Fibroblast of skin of right quadriceps (primary cell): ENCODE data around the gene PFKFB1.

Experiments
- DNase-seq: peaks from one replicate; pipeline ENCODE4 v3.0.0-alpha.2; 2013

PFKFB1 gene

GRCh38 chrX:54921427-54922021, 72.5 kb downstream of the PFKFB1 start:
- DNase-seq: peak; percentile 84

- peak; percentile 28 for DNase-seq
Observed at GRCh38 chrX:54920610-54921426, 73.2 kb downstream of the PFKFB1 start, which contains the start of gene TRO. Gene TRO (plus strand): TSS chrX:54920824. CDS start chrX:54922247, 1,423 bp downstream.

GRCh38 chrX:54909941-54910340, 84.0 kb downstream of the PFKFB1 start:
- DNase-seq: no peak

GRCh38 chrX:54894159-54894558, 99.8 kb downstream of the PFKFB1 start:
- no peak for DNase-seq

- DNase-seq: peak; percentile 21
Observed at GRCh38 chrX:54891573-54891972, 102.4 kb downstream of the PFKFB1 start.

GRCh38 chrX:54885740-54886139, 108.2 kb downstream of the PFKFB1 start:
- DNase-seq: no peak
